Erythroblast (primary cell): ENCODE results near the gene ATXN3L.

ENCODE experiments used
- DNase-seq, 2 experiments: peaks; one replicate each; lab custom pipeline; 2025; lab: John Stamatoyannopoulos, UW
- GATA1 ChIP-seq: IDR thresholded peaks from 2 replicates; pipeline ENCODE4 v1.6.1; 2011; ENCODE audit warnings: low read depth, mild to moderate bottlenecking, control low read depth, low read length, moderate library complexity
- POLR2A ChIP-seq: IDR thresholded peaks from 2 replicates; pipeline ENCODE4 v1.6.1; 2011; ENCODE audit warnings: mild to moderate bottlenecking, low read length

Gene ATXN3L

DNA sequence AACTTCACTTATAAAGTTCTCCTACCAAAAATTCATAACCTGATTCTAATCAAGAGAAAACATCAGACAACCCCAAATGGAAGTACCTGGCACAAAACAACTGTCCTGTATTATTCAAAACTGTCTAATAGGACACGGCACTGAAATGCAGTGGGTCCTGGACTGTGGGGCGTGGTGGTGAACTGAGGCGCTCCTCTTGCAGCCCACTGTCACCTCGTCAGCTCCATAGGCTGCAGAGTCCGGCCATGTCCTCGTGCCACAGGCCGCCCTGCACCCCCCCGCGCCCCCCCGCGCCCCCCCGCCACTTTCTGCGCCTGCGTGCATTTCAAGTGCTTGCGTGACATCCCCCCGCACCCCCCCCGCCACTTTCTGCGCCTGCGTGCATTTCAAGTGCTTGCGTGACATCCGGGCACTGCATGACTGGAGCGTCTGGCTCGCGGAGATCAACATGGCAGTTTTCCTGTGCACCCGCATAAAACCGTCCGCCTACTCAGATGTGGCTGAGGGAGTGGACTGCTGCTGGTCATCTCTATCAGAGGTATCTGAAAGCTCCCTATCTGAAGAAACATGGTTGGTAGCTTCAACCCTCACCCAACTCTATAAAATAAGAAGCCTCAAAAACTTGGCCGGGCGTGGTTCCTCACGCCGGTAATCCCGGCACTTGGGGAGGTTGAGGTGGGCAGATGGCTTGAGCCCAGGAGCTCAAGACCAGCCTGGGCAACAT lies 28.8 kb downstream of the ATXN3L start:
- no peak for DNase-seq
- TF ChIP-seq GATA1 = no peak
- no peak for TF ChIP-seq POLR2A

DNA sequence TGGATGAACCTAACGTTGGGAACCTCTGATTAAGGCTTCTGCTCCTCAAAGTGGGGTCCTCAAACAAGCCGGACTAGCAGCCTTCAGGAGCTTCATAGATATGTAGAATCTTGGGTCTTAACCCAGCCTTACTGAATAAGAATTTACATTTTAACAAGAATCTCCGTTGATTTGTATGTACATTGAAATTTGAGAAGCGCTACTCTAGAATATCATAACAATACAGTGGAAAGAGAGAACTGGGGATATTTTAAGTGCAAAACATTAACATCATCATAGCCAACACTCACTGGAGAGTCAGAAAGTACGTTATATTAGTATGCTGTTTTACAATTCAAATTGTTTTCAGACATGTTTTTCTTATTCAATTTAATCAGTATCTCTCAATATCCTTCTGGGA lies 31.2 kb downstream of the ATXN3L start:
- TF ChIP-seq GATA1 (no peak), POLR2A (no peak)
- no peak for DNase-seq

DNA sequence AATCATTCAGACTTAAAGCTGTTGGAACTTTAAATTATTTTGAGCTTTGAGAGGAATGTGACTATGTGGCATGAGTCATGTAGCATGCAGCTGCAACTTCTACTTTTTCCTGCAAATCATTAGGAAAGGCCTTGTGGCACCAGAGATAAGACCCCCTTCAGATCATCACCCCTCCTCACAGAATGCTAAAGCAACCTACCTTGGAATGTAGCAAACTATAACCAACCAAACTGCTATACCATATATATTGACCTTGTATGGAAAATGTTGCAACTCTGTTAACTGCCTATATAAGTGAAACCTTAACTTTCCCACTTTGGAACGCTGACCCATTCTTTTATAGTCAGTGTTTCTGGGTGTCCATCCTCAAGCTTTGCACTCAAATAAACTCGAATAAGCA lies 32.0 kb downstream of the ATXN3L start:
- no peak for DNase-seq
- TF ChIP-seq GATA1 (no peak), POLR2A (no peak)

DNA sequence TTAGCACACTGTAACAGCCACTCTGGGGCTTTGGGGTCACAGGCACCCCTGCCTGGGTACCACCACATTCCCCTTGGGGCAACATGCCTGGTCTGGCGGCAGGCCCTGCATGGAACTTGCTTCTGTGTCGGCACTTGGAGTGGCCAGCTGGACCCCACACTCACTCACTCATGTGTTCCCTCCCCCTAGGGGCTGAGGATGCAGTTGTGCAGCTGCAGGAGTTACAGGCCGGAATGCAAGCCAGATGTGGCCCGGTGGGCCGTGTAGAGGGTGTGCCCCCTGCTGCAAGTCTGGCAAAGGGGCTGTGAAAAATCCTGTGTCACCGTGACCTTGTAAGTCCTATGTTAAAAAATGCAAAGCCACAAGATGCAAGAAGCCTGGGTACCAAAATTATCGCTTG lies 34.2 kb downstream of the ATXN3L start:
- TF ChIP-seq GATA1 (no peak), POLR2A (no peak)
- DNase-seq = no peak

DNA sequence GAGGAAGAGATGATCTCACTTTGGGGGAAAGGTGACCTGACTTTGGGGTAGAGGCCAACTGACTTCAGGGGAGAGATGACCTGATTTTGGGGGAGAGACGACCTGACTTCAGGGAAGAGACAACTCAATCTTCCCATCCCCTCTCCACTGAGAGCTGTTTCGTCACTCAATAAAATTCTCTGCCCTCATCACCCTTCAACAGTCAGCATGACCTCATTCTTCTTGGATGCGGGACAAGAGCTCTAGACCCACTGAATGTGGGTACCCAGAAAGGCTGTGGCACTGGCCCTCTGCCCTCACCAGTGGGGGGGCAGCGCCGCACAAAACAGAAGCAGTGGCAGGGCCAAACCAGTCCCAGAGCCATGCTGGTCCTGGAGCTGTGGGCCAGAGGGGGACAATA lies 34.6 kb downstream of the ATXN3L start:
- no peak for TF ChIP-seq POLR2A
- TF ChIP-seq GATA1 = no peak
- DNase-seq = no peak

DNA sequence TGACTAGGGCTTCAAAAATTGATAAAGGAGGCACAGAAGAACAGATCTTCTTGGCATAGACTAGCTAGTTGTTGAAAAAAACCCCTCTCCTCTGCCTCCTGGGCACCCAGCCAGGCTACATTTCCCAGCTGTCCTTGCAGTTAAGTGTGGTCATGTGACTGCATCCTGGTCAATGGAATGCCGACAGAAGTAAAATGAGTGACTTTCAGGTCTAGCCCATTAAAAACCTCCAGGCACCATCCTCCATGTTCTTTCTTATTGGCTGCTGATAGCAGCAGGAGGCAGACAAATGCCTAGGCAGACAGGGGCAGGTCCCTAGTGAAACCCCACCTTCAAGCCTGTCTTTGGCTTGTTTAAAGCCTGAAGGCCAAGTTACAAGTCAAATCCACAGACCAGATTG lies 35.3 kb downstream of the ATXN3L start:
- DNase-seq = no peak
- no peak for TF ChIP-seq POLR2A
- no peak for TF ChIP-seq GATA1

DNA sequence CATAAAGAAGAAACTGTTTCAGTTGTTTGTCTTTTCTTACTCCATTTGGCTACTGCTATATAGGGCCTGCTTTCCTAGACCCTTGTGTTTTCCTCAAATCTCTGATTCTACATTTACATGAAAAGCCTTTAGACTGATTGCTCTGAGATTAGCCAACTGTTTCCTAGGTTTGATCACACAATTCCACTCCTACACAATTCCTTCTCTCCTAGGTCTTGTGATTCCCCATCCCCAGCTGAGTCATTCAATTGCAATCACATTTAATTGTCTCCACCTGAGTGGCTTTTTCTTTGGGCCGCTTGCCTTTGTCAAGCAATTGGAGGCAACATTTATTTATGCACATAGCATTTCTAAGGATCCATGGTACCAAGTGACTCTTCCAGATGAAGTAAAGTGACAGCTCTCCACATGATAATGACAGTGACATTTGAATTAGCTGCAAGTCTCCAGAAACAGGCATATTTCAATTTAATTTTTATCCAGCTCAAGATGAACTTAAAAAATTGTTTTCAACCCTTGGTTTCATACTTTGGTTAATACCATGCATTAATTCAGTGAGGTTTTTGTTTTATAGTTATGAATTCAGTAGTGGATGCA lies 35.8 kb downstream of the ATXN3L start:
- no peak for DNase-seq
- TF ChIP-seq GATA1 (no peak), POLR2A (no peak)

DNA sequence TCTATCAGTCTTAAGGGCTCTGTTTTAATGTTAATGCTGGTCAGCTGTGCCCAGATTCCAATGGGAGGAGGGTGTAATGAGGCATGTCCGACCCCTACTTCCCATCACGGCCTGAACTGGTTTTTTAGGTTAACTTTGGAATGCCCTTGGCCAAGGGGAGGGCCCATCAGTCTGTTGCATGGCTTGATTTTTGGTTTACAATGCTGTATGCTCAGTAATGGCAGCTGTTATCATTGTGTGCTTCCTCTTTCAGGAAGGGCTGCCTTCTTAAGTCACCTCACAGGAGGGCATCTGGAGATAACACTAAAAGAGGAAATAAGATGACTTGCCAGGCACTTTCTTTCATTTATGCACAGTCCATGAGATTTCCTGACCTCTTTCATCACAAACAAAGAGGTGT lies 36.3 kb downstream of the ATXN3L start:
- TF ChIP-seq POLR2A = no peak
- no peak for TF ChIP-seq GATA1
- no peak for DNase-seq

DNA sequence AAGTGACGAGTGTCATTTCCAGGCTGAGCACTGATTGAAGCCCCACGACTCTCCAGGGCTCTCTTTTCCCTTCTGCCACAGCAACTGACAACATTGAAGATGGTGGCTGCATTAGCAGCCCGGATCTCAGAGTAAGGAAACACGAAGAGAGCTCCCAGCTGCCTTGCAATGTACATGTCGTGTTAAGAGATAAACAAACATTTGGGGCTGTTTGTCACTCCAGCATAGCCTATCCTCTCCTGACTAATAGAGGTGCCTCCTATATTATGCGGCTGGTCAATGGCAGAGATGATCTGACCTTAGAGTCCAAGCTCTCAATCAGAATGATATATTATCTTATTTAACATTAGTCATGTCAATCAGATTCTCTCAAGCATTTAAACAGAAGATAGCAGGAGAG lies 38.6 kb downstream of the ATXN3L start:
- TF ChIP-seq POLR2A (no peak), GATA1 (no peak)
- DNase-seq = no peak

DNA sequence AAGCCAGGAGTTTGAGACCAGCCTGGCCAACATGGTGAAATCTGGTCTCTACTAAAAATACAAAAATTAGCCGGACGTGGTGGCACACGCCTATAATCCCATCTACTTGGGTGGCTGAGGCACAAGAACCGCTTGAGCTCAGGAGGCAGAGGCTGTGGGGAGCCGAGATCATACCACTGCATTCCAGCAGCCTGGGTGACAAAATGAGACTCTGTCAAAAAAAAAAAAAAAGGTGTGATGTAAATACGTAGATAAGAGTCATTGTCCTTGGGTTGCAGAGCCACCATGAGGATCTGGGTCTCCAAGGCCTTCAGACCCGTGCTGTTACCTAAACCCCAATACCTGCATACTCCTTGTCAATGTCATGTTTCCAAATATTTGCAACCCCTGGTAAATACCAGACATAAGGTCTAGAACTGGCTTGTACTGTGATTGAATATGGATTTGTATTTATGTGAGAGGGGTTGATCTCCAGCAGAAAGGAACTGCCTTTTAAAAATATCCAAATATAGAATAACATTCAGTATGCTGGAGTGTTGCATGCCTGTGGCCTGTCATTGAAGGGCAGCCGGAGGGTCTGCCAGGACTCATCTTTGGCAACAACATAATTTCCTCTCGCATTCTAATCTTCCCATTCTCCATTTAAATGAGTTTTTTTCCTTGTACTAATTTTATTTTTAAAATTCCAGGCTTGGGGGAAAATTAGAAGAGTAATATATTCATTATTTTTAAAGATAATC lies 40.4 kb downstream of the ATXN3L start:
- DNase-seq = no peak
- TF ChIP-seq POLR2A = no peak
- TF ChIP-seq GATA1 = no peak

DNA sequence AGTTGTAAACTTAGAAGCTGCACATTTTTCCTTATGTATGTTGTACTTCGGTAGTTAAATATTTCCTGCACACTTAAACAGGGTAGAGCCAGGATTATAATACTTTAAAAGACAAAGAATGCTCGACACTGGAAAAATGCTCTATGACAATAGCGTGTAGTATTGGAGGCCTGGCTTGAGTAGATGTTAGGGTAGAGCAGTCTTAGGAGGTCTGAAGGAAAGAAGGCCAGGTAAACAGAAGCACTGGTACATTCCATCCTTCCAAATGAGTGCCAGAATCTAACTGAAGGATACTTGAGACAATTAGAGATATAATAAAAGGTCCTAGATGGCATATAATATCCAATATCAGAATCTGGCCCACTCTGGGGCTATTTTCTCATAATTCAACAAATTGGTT lies 42.3 kb downstream of the ATXN3L start:
- no peak for TF ChIP-seq GATA1
- TF ChIP-seq POLR2A = no peak
- DNase-seq = no peak

DNA sequence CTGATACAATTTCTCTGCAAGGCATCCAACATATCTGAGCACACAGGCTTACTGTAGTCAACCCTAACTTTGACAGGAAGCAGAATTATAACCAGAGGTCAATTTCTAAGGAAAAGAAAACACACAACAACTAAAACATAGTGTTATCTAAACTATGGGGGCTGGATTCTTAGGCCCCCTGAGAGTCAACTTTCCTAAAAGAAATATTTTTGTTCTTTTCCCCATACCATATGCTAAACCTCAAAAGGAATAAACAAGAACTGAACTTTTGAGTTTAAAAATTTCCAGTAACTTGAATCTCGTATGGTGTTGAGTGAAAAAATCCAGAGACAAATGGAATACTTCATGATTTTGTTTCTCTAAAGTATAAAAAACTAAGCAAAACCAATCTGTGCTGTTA lies 42.9 kb downstream of the ATXN3L start:
- no peak for TF ChIP-seq GATA1
- no peak for TF ChIP-seq POLR2A
- no peak for DNase-seq

DNA sequence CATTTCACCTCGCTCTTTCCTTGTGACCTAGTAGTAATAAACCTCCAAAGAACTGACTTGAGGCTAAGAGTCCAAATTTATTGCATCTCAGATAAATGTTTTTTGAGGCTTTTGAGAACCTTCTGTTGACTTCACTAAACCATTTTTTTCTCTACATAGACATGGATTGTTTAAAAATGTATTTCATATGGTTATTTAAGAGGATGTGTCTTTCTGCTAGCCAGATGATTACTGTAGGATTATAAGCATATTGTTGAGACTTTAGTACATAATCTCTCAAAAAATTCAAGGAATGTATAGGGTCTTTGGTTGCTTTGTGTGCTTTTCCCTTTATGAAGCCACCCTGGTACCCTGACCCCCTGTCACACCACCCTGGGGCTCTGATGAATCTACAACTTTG lies 44.8 kb downstream of the ATXN3L start:
- TF ChIP-seq POLR2A (no peak), GATA1 (no peak)
- DNase-seq = no peak

DNA sequence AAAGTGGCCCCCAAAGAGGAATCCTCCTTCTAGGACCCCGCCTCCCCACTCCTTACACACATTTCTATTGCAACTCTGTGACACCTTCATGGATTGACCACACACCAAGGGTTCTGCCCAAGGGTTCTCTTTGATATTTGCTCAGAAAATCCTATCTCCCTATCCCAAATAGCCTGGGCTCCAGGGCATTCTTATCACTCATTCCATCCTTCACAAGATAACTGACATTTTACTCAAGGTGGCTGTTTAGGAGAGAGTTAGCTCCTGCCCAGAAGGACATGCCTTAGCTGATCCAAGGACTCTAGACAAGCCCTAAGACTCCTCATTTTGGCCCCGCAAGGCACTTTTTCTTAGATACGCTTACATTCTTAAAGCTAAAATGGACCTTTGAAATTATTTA lies 47.4 kb downstream of the ATXN3L start:
- TF ChIP-seq GATA1 (no peak), POLR2A (no peak)
- no peak for DNase-seq

DNA sequence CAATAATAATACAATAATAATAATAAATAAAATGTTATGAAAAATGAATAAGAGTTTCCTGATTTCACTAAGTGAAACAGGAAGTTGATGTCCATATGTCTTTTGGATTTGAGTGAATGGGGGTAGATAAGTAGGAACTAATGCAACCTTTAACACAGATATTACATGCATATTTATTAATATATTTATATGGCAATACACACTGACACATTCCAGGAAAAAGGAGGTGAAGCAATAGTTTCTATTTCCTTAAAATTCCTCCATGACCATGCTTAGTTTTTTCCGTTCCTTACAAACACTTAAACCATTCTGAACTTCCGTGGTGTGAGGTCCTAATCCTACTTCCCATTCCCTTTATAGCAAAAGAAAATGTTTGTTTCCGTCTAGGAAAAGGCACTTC lies 48.3 kb downstream of the ATXN3L start:
- TF ChIP-seq POLR2A (no peak), GATA1 (no peak)
- no peak for DNase-seq
